HUES6 (cell line): ENCODE results near the gene MICU1.
"Not testable (repeated sequence)": the region's sequence is repeated elsewhere in the genome, so short reads cannot be mapped to it uniquely, and the experiment has no call there.

Experiments used
- H3K27ac ChIP-seq: 2 replicates; pipeline ENCODE4 v1.7.0; 2013; ENCODE audit warnings: low read depth, mild to moderate bottlenecking, low read length, inconsistent platforms
- H3K27me3 ChIP-seq: 2 replicates; pipeline ENCODE4 v1.6.1; 2013; ENCODE audit warnings: low read length; ENCODE audit not compliant: control insufficient read depth, insufficient read depth
- H3K36me3 ChIP-seq: 2 replicates; pipeline ENCODE4 v1.6.1; 2013; ENCODE audit warnings: low read length; ENCODE audit not compliant: control insufficient read depth, insufficient read depth
- H3K4me1 ChIP-seq: 2 replicates; pipeline ENCODE4 v1.6.1; 2013; ENCODE audit warnings: low read length; ENCODE audit not compliant: control insufficient read depth, insufficient read depth
- H3K4me3 ChIP-seq: 2 replicates; pipeline ENCODE4 v1.5.1; 2013; ENCODE audit warnings: low read depth, low read length
- H3K9ac ChIP-seq: one replicate; pipeline ENCODE4 v1.6.1; 2013; ENCODE audit warnings: mild to moderate bottlenecking, low read length
- H3K9me3 ChIP-seq: 2 replicates; pipeline ENCODE4 v1.6.1; 2013; ENCODE audit warnings: low read depth, low read length; ENCODE audit not compliant: control insufficient read depth, insufficient read depth

Gene MICU1

DNA sequence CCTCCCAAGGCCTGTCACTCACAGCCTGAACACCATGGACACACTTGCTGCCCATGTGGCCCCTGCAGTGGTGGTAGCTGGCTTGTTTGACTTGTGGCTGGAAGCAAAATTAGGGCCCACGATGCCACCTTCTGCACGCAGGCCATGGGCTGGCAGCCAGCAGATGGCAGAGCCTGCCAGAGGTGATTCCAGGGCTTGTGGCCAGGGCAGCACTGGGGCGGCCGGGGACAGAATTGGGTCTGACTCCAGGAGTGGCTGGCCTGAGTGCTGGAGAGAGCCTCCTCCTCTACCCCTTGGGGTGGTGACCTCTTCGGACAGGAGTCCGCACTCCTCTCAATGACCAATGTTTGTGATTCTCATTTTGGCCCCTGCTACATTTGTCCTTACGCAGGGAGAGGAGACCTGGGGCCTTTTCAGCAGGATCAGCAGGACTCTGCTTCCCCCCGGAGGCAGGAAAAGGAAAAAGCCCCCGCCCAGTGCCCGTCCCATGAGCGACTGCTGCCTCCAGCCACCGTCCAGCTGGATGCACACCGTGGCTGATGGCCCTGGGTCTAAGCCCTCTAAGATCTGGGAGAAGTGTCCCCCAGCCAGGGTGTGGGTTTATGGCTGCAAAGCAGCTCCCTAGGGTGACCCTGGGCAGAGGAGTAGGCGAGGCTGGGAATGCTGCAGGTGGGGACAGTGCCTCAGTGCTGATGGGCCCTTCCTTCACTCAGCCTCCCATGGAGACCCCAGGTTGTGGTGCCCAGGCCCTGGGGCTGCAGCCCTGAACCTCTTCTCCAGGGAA, 297.6 kb downstream of the MICU1 start:
- Histone ChIP-seq H3K4me3 (no peak overlapping the region), H3K27ac (no peak overlapping the region), H3K9ac (no peak overlapping the region), H3K4me1 (peaks cover 46% of the 10 kb centered on the region), H3K9me3 (no peaks in the 10 kb centered on the region), H3K27me3 (no peaks in the 10 kb centered on the region), H3K36me3 (no peaks in the 10 kb centered on the region)

DNA sequence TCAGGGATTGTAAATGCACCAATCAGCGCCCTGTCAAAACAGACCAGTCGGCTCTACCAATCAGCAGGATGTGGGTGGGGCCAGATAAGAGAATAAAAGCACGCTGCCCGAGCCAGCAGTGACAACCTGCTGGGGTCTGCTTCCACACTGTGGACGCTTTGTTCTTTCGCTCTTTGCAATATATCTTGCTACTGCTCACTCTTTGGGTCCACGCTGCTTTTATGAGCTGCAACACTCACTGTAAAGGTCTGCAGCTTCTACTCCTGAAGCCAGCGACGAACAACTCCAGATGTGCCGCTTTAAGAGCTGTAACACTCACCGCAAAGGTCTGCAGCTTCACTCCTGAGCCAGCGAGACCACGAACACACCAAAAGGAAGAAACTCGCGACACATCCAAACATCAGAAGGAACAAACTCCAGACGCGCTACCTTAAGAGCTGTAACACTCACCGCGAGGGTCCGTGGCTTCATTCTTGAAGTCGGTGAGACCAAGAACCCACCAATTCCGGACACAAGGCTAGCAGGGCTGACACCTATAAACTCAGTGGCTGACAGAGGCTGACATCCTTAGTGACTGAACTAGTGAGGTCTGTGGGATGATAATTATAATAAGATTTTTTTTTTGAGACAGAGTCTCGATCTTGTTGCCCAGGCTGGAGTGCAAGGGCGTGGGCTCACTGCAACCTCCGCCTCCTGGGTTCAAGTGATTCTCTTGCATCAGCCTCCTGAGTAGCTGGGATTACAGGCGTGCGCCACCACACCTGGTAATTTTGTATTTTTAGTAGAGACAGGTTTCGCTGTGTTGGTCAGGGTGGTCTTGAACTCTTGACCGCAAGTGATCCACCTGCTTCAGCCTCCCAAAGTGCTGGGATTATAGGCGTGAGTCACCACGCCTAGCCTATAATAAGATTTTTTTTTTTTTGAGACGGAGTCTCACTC, 298.9 kb downstream of the MICU1 start:
- not testable (repeated sequence) for H3K9ac ChIP-seq, H3K9me3 ChIP-seq, H3K27ac ChIP-seq, H3K4me3 ChIP-seq, H3K36me3 ChIP-seq, H3K27me3 ChIP-seq
- H3K4me1 ChIP-seq, result peaks cover 50% of the 10 kb centered on the region

- not testable (repeated sequence) for H3K36me3 ChIP-seq, H3K9me3 ChIP-seq, H3K4me3 ChIP-seq, H3K27me3 ChIP-seq, H3K9ac ChIP-seq, H3K27ac ChIP-seq
- peaks cover 52% of the 10 kb centered on the region for H3K4me1 ChIP-seq
Measured at GRCh38 chr10:72325243-72326175, 300.4 kb downstream of the MICU1 start.

DNA sequence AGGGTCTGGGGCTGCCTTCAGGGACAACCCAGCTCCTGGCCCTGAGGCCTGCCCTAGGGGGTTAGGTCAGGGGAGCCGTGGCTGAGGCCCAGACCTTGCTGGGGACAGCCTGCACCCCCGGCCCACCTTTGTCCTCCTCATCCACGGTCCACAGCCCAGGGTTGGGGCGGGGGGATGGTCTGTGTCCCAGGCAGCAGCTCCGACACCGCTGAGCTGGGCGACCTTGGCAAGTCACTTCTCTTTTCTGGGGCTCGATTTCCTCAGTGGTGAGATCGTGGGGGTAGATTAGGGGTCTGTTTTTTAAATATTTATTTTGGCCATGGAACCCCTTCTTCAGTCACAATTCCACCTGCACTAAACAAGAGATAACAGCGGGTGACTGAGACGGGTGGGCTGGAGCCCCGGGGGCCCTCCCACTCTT, 302.1 kb downstream of the MICU1 start:
- H3K27ac ChIP-seq, result no peak overlapping the region
- H3K4me3 ChIP-seq, result no peak overlapping the region
- peaks cover 56% of the 10 kb centered on the region for H3K4me1 ChIP-seq

GRCh38 chr10:72323108-72323749, 302.6 kb downstream of the MICU1 start:
- no peak overlapping the region for H3K9ac ChIP-seq
- peaks cover 53% of the 10 kb centered on the region for H3K4me1 ChIP-seq
- no peak overlapping the region for H3K27ac ChIP-seq
- no peak overlapping the region for H3K4me3 ChIP-seq
- no peaks in the 10 kb centered on the region for H3K36me3 ChIP-seq
- no peaks in the 10 kb centered on the region for H3K27me3 ChIP-seq
- H3K9me3 ChIP-seq, result no peaks in the 10 kb centered on the region

More for the DNA sequence above, 302.1 kb downstream of the MICU1 start:
- H3K9me3 ChIP-seq, result no peaks in the 10 kb centered on the region
- H3K27me3 ChIP-seq, result no peaks in the 10 kb centered on the region
- H3K36me3 ChIP-seq, result no peaks in the 10 kb centered on the region
- H3K9ac ChIP-seq, result no peak overlapping the region

DNA sequence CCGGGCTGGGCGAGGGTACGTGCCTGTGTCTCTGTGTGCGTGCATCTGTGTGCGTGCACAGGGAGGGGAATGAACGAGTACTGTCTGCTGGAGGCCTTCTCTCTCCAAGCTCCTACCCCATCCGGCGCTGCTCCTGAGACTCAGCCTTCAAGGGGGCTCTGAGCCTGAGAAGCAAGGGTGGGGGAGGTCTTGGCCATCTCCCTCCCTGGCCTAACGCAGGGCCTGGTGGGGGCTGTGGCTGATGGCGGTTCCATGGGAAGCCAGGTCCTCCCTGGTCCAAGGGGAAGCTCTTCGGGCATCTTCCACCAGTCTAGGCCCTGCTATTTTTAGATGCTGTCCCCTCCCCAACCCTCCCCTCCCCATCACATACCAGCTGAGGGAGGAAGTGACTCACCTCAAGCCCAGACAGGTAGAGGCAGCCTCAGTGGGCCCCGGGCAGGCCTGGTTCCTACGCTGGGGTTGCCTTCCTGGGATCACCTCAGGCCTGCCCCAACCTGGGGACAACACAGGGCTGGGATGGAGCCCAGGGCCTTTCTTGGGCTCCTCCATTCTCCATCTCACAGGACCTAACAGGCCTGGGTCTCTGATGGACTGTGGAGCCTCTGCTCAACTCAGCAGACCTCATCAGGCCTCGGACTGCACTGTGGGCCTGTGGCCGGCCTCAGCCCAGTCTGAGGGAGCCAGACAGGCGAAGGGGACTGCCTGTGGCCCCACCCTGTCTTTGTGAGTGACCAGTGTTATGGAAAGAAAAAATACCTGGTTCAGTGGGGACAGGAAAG, 303.4 kb downstream of the MICU1 start:
- no peak overlapping the region for H3K4me3 ChIP-seq
- H3K9ac ChIP-seq, result peak overlapping the region; percentile 7
- H3K36me3 ChIP-seq, result no peaks in the 10 kb centered on the region
- H3K27ac ChIP-seq, result no peak overlapping the region
- H3K9me3 ChIP-seq, result no peaks in the 10 kb centered on the region
- H3K27me3 ChIP-seq, result no peaks in the 10 kb centered on the region
- peaks cover 49% of the 10 kb centered on the region for H3K4me1 ChIP-seq

DNA sequence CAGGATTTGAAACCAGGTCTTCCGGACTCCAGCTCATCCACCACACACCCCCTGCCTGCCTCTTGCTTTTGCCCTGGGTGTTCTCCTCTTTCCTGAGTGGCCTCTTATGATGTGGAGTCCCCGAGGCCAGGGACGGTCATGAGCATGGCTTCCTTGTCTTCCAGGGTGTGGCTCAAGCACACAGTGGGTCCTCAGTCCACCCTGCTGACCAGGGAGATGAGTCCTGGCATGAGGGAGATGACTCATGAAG, 303.9 kb downstream of the MICU1 start:
- Histone ChIP-seq H3K4me1 (peaks cover 49% of the 10 kb centered on the region), H3K27me3 (no peaks in the 10 kb centered on the region), H3K9ac (peak overlapping the region; percentile 7), H3K4me3 (no peak overlapping the region), H3K27ac (no peak overlapping the region), H3K9me3 (no peaks in the 10 kb centered on the region), H3K36me3 (no peaks in the 10 kb centered on the region)

DNA sequence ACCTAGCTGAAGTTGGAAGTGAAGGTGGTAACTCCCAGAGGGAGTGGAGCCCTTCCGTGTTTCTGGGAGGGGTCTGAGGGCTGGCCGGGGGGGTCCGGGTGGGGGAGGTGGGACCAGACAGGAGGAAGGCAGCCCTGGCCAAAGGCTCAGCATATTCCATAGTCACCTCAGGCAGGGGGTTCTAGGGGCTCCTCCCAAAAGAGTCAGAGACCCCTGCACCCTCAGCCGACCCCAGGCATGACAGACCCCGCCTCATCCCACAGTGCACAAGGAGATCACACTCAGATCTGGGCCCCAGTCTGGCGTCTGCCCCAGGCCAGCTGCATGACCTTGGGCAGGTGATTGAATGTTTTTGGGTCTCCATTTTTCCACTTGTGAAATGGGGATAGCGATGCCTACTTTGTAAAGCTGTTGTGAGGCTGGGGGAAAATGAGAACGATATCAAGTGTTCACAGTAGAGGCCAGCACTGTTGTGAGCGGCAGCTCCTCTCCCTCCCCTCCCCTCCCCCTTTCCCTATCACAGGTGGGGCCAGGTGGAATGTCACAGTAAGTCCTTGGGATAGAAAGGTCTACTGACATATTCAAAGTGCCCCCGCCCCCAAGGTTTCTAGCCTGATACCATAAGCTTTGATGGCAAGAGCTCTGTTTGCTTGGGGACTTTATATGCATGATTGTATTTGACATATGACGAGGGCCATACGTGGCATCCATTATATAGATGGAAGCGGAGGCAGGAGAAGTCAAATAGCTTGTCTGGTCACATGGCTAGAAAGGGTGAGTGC, 304.4 kb downstream of the MICU1 start:
- Histone ChIP-seq H3K9me3 (no peaks in the 10 kb centered on the region), H3K4me1 (peaks cover 49% of the 10 kb centered on the region), H3K27ac (peak overlapping the region; percentile 78), H3K36me3 (no peaks in the 10 kb centered on the region), H3K9ac (peak overlapping the region; percentile 85), H3K27me3 (no peaks in the 10 kb centered on the region), H3K4me3 (no peak overlapping the region)

GRCh38 chr10:72320676-72321247, 305.1 kb downstream of the MICU1 start:
- no peaks in the 10 kb centered on the region for H3K27me3 ChIP-seq
- peak overlapping the region; percentile 78 for H3K27ac ChIP-seq
- no peaks in the 10 kb centered on the region for H3K9me3 ChIP-seq
- H3K36me3 ChIP-seq, result no peaks in the 10 kb centered on the region
- no peak overlapping the region for H3K4me3 ChIP-seq
- H3K4me1 ChIP-seq, result peaks cover 50% of the 10 kb centered on the region
- H3K9ac ChIP-seq, result peak overlapping the region; percentile 85
